DND-41 (cell line): ENCODE measurements around the gene AHR.

ENCODE experiments used
- EZH2 ChIP-seq: IDR thresholded peaks from 3 replicates; pipeline ENCODE4 v1.6.1; 2012; ENCODE audit warnings: borderline replicate concordance, low read depth, mild to moderate bottlenecking, moderate library complexity, low read length, inconsistent platforms; ENCODE audit not compliant: severe bottlenecking
- TF ChIP-seq, protein P1 (sequence below): IDR thresholded peaks from 2 replicates; pipeline ENCODE4 v1.5.1; 2012; ENCODE audit warnings: borderline replicate concordance, low read length, moderate library complexity, mild to moderate bottlenecking; ENCODE audit not compliant: poor library complexity, severe bottlenecking; ENCODE audit errors: extremely low read depth

DNA sequence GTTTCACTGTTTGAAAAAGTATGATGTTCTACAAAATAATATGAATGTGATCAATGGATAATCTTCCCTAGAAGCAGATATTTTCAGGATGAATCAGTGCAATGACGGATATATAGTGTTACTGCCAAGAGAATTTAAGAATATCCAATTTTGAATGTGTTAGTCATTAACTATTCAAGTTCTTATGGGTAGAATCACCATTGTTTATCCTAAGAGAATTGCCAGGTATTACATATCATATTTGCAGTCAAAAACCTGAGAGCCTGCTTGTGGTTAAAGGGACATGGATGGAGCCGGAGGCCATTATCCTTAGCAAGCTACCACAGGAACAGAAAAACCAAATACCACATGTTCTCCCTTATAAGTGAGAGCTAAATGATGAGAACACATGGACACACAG, 26.9 kb downstream of the AHR start:
- TF ChIP-seq, protein P1, sequence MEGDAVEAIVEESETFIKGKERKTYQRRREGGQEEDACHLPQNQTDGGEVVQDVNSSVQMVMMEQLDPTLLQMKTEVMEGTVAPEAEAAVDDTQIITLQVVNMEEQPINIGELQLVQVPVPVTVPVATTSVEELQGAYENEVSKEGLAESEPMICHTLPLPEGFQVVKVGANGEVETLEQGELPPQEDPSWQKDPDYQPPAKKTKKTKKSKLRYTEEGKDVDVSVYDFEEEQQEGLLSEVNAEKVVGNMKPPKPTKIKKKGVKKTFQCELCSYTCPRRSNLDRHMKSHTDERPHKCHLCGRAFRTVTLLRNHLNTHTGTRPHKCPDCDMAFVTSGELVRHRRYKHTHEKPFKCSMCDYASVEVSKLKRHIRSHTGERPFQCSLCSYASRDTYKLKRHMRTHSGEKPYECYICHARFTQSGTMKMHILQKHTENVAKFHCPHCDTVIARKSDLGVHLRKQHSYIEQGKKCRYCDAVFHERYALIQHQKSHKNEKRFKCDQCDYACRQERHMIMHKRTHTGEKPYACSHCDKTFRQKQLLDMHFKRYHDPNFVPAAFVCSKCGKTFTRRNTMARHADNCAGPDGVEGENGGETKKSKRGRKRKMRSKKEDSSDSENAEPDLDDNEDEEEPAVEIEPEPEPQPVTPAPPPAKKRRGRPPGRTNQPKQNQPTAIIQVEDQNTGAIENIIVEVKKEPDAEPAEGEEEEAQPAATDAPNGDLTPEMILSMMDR: no peak
- no peak for TF ChIP-seq EZH2
